Inflammatory macrophage treated with lipopolysaccharide for 4 hours (primary cell): ENCODE data around the gene SLC2A8.

Source experiments
- DNase-seq: peaks from one replicate; pipeline ENCODE4 v3.0.0-alpha.2; 2020

Gene SLC2A8

DNA sequence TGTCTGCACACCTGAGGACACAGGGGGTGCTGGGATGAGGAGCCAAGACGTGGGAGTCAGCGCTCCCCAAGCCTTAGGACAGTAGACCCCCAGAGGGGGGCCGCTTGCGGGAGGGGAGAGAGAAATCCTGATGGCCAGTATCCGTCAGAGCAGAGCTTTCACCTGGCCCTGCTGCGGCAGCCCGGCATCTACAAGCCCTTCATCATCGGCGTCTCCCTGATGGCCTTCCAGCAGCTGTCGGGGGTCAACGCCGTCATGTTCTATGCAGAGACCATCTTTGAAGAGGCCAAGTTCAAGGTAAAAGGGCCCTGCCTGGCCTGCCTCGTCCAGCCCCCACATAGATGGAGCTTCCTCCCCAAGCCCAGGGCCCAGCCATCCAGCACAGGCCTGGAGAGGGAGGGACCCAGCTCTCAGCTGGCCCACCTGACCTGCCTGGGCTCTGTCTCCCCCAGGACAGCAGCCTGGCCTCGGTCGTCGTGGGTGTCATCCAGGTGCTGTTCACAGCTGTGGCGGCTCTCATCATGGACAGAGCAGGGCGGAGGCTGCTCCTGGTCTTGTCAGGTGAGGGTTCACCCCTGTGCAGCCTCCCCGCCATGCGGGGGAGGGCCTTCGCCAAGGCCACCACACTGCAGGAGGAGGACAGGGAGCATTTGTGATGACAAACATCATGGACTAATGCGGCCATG, 6.7 kb downstream of the SLC2A8 start:
- DNase-seq, result no peak

DNA sequence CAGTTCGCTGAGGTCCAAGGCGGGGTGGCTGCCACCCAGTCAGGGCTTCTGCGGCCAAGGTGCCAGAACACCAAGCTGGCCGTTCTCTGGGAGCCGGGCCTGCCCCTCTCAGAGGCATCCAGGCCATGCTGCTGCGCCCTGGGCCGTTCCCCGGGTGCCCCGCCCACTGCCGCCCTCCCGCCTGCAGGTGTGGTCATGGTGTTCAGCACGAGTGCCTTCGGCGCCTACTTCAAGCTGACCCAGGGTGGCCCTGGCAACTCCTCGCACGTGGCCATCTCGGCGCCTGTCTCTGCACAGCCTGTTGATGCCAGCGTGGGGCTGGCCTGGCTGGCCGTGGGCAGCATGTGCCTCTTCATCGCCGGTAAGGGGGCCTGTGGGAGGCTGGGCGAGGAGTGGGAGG, 7.7 kb downstream of the SLC2A8 start:
- DNase-seq, result no peak

DNA sequence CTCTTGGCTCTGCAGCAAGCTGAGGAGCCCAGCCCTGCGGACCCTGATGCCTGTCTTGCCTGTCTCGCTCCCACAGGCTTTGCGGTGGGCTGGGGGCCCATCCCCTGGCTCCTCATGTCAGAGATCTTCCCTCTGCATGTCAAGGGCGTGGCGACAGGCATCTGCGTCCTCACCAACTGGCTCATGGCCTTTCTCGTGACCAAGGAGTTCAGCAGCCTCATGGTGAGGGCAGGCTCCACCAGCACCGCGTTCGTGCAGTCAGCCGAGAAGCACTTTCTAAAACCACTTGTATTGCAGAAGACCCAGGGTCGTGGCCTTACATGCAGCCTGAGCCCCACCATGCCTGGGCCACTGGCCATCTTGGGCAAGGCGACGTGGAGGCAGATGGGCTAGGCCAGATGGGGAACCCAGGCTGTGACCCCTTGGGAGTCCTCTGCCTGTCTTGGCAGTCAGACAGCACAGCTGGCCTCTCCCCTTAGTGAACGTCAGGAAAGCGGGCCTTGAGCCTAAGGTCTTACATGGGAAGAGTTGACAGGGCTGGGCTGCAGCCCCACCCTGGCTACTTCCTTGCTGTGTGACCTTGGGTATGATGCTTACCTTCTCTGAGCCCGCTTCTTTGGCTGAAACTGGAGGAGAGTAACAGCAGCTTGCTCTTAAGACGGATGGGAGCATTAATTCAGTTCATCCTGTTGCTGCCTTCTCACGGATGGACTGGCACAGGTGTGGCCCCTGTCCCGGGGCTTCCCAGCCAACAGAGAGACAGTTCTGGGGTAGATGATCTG, 8.6 kb downstream of the SLC2A8 start:
- no peak for DNase-seq

DNA sequence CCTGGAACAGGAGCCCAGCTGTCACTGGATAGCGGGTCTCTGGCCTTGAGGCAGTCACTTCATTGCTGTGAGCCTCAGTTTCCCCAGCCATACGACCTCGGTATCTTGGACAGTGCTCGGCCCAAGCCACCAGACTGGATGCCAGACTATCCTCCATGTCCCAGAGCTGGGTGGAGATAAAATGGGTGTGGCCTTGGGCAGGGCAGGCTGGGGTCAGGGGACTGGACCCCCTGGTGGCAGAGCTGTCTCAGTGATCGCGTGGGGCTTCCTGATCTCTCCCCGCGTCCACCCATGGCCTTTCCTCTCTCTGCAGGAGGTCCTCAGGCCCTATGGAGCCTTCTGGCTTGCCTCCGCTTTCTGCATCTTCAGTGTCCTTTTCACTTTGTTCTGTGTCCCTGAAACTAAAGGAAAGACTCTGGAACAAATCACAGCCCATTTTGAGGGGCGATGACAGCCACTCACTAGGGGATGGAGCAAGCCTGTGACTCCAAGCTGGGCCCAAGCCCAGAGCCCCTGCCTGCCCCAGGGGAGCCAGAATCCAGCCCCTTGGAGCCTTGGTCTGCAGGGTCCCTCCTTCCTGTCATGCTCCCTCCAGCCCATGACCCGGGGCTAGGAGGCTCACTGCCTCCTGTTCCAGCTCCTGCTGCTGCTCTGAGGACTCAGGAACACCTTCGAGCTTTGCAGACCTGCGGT, 10.0 kb downstream of the SLC2A8 start:
- no peak for DNase-seq

DNA sequence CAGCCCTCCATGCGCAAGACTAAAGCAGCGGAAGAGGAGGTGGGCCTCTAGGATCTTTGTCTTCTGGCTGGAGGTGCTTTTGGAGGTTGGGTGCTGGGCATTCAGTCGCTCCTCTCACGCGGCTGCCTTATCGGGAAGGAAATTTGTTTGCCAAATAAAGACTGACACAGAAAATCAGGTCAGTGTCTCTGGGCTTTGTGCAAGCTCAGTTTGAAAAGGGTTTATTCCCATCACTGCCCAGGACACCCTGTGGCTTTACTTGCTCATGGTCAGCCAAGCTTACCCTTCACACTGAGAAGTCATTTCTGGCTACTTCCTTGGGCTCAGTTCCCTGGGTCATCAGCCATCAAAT, 10.5 kb downstream of the SLC2A8 start:
- DNase-seq, result no peak

DNA sequence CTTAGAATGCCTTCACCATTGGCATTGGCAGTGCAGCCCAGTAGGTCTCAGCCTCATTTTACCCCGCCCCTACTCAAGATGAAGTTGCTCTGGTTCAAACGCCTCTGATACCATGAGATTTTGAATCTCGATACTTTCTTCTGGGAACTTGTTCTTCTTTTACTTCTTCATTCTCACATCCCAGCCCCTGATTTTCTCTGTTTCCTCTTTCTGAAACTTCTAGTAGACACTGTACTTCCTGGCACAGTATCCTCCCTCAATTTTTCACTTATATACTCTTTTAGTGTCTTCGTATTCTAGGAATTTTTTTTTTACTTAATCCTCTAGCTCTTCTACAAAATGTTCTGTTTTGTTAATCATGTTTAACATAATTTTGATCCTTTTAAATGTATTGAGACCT, 14.2 kb downstream of the SLC2A8 start:
- peak; percentile 83 for DNase-seq

DNA sequence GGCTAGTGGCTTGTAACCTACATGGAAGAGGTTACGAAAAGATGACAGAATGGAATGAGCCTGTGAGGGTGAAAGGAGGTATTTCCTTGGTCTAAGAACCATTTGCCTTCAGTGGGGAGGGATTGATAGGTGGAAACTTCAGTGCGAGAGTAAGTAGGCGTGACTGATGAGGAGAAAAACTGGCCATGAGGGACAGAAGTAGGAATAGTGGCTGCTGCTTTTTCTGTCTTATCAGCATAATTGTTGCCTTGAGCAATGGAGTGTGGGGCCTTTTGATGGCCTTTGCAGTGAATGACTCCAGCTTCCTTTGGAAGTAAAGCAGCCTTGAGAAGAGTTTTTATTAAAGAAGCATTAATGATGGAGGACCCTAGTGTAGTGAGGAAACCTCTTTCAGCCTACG, 18.2 kb downstream of the SLC2A8 start:
- no peak for DNase-seq

DNA sequence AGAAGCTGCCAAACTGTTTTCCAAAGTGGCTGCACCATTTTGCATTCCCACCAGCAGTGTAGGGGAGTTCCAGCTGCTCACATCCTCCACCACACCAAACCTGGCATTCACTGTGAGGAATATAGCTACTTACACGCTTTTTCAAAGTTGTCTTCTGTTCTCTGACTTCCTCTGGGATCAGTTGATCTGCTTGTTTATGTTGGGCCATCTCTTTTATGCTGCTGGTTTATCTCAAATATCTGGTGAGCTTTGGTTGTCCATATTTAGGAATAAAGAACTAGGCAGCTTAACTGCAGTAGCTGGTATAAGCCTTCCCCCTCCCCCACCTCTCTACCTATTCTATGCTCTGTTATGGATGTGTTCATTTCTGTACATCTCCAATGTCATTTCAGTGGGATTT, 18.7 kb downstream of the SLC2A8 start:
- DNase-seq, result no peak

DNA sequence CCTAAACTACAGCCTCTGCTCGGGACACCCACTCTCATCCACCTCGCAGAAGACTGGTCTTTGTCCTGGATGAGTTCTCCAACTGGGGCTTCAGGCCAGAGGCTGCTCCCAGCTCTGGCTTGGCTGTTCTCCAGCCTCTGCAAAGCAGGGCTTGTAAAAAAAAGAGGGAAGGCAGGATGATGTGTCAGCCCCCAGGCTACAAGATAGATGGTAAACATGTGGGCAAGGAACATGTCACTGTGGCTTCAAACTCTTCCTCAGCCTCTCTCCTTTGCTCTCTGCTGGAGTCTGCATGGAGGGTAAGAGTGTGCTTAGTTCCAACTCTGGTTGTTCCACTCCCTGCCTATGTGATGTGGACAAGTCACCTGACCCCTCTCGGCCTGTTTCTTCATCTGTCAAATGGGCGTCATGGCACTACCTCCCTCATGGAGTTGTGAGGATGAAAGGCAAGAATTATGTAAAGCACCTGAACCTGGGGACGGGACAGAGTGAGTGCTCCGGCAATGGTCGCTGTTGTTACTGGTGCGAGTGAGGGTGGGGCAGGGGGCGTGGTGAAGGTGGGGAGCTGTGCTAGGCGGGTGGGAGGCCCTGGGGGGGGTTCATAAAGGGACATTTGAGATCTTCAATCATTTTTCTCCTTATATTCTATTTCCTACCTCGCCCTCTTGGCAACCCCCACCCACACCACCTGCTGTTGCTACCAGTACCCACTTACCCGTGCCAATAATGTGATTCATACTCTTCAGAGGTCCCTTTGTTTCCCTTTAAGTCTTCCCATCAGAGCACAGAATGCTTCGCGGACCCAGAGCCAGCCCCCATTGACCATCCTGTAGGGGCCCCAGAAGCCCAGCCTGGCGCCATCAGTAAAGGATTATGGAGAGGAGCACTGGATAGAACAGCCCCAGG, 20.4 kb downstream of the SLC2A8 start:
- DNase-seq, result no peak

DNA sequence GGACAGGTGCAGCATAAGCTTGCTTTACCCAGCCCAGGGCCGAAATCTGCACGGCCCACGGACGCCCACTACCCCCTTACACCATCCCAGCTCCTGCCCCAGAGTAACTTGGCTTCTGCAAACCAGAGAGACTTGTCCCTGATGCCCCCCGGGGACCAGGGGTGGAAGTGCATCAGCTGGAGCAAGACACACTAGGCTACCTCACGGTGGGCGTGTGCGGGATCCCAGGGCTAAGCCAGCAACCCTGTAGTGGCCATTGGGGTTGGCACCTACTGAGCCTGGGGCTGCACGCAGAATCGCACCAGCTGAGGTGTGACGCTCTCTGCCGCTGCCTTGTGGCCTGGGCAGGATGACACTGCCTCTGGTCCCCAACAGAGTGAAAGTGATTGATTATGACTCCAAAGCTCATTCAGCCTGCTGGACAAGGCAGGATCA, 21.1 kb downstream of the SLC2A8 start:
- peak; percentile 44 for DNase-seq

DNA sequence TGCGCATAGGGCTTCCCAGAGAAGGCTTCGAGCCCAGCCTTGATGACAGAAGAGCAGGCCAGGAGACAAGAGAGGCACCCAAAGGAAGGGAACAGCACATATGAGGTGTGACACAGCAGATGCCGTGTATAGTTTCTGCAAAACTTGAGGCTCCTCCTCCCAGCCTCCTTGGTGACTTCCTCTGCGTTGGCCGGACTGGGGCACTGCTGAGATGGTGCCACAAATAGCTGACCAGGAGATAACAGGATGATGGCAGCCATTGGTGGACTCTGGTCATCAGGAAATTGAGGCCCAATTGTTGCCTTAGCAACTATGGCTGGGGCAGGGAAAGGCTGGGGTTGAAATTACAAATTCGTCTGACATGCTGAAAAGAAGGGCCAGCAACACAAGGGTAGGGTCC, 22.4 kb downstream of the SLC2A8 start:
- DNase-seq, result peak; percentile 20

DNA sequence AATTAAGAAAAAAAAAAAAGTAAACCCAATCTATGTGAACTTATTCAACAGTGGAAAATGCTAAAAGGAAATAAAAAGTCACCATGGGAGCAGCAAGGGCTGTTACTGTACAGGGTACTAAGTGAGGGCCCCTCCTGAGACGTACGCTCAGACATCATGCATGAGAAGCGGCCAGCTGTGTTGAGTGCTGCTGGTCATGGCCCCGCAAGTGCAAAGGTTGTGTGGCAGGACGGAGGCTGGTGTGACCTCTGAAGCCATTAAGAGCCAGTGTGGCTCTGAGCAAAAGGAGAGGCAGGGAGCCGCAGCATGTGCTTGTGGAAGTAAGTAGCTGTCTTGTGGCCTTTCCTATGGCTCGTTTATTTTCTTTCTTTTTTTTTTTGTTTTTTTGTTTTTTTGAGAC, 24.1 kb downstream of the SLC2A8 start:
- no peak for DNase-seq

DNA sequence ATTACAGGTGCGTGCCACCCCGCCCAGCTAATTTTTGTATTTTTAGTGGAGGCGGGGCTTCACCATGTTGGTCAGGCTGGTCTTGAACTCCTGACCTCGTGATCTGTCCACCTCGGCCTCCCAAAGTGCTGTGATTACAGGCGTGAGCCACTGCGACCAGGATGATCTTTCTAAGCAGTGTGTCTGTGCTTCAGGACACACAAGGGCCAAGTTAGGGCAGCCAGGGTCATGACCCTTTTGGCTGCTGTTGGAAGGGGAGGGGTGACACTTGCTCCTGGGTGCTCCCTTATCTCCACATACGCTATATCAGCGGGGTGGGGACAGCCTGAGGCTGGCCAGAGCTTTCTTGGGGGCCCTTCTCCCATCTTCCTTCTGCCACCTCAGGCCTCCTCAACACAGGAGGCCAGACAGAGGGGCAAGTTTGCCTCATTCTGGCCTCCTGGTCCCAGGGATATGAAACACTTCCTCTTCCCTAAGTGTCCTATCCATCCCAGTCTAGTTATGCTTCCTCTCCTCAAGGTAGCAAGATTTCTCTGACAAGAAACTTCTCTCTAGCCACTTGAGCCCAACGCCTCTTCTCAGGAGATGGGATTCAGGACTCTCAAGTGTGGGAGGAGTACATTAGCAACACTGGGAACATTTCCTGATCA, 25.3 kb downstream of the SLC2A8 start:
- peak; percentile 28 for DNase-seq

DNA sequence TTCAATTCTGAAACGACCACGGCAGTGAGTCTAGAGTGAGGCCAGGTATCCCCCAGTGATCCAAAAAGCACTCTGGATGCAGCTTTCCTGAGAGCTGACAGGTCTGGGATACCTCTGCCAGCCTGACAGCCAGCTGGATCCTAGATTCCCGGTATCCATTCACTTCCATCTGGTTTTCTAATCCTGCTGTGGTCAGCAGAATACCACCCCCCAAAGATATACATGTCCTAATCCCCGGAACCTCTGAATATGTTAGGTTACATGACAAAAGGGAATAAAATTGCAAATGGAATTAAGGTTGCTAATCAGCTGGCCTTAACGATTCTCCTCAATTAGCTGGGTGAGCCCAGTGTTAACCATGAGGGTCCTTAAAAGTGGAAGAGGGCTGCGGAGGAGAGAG, 25.8 kb downstream of the SLC2A8 start:
- DNase-seq, result no peak

DNA sequence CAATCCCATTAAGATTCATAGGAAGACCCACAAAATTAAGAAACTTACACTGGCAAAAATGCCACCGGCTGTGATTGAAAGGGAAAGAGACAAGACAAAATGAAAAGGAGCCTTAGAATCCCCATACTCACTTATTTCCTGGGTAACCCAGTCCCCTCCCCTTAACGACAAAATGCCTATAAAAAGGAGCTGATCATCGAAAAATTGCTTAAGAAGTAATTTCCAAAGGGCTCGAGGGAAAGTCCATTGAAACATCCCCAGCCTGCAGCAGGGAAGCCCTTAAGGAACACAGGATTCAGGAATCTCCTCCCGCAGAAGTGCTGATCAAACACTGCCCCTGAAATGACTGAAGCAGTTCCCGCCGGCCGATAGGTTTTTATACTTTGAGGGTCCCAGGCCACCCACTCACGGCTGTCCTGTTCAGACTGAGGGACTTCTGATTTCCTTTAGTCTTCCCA, 26.5 kb downstream of the SLC2A8 start:
- DNase-seq, result peak; percentile 50

DNA sequence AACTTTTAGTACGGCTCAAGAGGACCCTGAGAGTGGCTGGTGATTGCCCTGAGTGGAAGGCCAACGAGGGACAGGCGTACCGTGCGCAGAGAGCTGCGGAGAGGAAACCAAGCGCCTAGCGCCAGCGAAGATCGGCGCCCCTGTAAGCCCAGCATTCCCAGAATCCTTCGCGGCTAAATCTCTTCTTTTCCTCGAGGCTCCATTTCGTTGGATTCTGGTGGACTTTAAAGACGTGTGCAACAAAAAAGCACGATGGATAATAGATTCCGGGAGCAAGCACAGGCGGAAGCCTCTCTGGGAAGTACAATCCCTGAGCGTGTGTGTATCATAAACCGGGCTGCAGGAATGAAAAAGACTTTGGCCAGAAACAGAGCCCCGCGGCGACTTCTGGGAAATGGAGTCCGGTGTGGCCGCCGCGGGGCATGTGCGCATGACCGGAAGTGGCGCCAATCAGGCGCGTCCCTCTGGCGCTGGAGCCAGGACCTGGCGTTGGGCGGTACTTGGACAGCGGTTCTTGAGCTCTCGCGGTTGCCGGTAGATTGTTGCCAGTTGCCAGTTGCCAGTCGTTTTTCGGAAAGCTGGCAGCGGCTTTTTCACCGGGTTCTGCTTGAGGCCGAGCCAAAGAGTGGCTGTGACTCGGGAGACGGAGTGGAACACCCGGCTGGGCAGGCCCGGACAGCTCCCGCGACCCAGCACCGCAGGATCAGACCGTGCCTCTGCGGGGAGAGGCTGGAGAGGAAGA, 27.1 kb downstream of the SLC2A8 start, which contains the start of gene ZNF79:
TSS of gene ZNF79 (plus strand) at position 449 of the 742 bp plus-strand sequence. CDS start 406 bp downstream, outside the sequence.
- DNase-seq, result peak; percentile 90

DNA sequence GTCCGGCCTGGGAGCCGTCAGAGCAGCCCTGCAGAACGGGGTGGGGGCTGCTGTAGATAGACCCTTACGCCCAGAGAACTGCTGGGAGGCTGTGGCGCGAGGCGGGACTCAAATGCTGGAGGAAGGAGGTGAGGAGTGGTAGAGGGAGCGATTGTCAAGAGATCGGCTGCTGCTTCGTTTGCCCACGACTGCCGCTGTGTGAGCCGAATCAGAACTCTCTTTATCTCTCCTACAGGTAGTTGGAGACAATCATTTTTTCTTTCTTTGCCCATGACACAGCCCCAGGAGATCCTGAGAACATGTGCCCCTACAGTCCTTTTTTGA, 27.7 kb downstream of the SLC2A8 start:
- DNase-seq, result no peak

DNA sequence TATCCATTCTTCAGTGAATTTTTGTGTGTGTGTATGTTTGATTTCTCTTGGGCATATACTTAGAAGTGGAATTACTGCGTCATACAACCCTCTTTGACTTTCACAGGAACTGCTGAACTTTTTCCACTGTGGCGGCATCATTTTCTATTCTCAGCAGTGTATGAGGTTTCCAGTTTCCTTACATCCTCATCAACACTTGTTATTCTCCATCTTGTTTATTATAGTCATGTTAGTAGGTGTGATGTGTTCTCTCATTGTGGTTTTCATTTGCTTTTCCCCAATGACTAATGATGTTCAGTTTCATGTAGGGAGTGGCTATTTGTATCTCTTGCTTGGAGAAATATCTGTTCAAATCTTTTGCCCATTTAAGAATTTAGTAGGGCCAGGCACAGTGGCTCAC, 29.8 kb downstream of the SLC2A8 start:
- no peak for DNase-seq

DNA sequence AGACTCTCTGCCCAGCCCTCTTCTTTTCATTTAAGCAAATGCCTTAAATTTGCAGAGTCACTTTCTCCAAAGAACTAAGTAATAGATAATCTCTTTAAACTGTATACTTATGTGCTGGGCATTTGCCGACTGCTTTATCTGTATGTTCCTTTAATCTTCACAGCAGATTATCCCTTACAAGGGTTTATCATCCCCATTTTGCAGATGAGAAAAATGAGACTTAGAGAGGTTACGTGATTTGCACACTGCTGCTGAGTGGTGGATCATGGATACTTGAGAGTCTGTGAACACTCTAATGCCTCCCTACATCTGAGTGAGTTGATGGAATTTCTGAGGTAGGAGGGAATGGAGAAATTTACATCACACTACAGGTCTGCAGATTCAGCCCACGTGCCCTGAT, 31.4 kb downstream of the SLC2A8 start:
- DNase-seq, result no peak

DNA sequence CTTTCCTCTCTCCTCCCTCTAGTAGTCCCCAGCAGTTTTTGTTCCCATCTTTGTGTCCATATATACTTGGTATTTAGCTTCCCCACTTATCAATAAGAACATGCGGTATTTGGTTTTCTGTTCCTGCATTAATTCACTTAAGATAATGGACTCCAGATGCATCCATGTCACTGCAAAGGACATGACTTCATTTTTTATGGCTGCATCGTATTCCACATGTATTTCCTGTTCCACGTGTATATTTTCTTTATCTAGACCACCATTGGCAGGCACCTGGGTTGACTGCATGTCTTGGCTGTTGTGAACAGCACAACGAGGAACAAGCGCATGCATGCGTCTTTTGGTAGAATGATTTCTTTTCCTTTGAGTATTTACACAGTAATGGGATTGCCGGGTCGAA, 33.4 kb downstream of the SLC2A8 start:
- DNase-seq, result no peak

DNA sequence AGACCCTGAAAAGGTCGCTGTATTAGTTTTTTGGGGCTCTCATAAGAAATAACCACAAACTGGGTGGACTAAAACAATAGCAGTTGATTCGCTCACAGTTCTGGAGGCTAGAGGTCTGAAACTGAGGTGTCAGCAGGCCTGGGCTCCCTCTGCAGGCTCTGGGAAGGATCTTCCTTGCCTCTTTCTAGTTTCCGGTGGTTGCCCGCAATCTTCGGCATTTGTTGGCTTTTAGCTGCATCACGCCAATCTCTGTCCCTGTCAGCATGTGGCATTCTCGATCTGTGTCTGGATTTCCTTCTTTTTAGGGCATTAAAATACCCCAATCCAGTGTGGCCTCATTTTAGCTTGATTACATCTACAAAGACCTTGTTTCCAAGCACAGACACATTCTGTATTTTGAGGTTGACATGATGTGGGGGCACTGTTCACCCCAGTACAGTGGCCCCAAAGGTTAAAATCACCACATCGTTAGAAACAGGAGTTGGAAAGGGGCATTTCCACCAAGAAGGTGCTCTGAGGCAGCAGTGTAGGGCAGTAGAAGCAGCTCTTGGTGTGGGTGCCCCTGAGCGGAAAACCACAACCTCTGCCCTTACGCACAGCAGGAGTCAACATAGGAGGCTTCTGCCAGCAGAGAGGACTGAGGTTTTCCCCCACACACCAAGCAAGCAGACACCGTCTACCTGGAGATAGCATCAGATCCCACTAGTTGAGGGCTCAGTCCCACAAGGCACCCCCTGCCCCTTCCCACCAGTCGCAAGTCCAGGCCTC, 40.7 kb downstream of the SLC2A8 start:
- no peak for DNase-seq
